HG02885 (cell line): ENCODE results near the gene CXCL12.

Experiments used
- ATAC-seq: cut with Tn5 transposase; IDR thresholded peaks from one replicate; pipeline ENCODE4 v1.9.1; 2021; ENCODE audit warnings: mild to moderate bottlenecking; ENCODE audit not compliant: unreplicated experiment, poor library complexity

Gene CXCL12

DNA sequence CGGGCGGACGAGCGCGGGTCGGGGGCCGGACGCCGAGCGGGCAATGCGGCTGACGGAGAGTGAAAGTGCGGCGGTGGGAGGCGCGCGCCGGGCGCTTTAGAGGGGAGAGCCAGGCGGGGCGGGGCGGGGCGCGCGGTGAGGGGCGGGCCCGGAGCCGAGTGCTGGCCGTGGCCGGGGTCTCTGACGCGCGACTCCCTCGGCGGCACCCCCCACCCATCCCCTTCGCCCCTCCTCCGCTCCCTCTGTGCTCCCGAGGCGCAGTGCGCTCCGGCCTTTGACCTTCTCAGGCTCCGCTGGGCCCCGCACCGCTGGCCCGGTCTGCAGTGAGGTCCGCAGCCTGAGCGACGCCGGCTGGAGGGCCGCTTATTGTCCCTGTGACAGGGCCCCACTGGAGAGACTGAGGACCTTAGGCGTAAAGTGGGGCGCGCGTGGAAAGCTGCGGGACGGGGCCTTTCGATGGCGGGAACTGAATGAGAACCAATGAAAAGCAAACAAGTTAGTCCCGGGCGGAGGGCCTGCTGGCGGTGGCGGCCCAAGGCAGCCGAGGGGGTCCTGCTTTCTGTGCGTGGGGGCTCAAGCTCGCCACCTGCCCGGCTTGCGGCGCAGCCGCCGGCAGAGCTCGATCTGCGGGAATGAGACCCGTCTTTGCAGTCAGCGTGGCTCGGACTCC, at the start of gene CXCL12:
Gene CXCL12, minus strand, starts transcription at position 72 of the 670 bp plus-strand sequence. CDS start 92 bp downstream, outside the sequence.
- ATAC-seq: no peak

DNA sequence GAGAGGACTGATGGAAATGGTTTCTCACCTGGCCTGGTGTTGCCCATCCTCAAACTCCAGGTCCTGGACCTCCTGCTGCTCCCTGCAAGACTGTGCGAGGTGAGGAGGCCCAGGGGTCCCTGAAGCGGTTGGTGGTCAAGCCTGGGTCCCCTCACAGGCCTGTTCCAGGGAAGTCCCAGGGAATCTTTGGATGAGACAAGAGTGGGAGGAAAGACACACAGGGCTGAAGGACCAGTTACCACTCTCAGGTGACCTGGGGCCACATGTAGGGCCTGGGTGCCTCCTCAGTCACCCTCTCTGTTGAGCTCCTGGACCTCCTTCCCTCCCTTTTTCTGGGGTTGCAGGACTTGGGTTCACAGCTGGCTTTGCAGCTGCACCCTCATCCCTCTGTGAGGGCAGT, 42.6 kb upstream of the CXCL12 start:
- no peak for ATAC-seq

DNA sequence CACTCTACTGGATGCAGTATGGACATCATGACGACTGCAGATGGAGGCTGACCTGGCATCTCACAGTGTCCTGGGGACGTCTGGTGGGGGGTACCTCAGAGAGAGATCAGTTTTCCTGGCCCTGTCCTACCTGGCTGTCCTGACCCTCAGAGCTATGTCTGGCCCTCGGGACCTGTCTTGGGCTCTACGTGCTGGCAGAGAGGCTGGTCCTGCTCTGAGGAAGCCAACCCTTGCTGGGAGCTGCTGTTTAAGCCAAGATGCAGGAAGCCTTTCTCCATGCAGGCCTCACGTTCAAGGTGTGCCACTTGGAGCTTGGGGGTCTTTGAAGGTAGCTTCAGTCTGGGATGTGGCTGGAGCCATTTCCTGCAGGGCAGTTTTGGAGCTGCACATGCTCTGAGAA, 42.1 kb upstream of the CXCL12 start:
- no peak for ATAC-seq

DNA sequence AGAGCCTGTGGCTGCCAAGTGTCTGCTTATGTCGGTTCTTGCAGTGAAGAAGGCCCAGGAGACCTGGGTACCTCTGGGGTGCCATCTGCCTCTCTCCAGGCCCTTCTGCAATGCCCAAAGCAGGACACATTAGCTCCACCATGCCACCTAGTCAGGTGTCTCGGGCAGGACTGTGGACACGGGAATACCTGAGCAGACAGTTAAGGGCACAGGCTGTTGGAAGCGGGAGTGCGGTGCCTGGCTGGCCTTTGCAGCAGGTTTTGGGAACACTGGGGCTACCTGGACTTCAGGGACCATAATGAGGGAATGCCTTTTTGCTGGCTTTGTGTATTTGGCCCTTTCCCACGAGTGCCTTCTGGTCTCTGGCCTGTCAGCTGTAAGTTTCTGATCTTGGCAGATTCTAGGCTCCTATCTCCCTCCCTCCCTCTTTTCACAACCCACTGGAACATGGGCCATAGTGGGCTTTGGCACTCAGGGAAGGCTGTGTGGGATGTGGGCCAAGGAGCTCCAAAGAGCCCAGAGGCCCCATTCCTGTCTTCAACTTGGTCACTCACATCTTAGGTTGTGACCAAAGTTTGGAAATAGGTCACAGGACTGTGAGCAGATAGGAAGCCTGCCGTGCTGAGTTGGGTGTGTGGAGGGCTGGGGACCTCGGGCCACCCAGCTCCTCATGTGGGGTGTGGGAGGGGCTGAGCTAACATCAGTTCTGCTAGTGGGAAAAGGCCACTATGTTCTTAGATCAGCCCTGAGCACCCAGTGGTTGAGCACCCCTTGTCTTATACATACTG, 41.5 kb upstream of the CXCL12 start:
- ATAC-seq: no peak

DNA sequence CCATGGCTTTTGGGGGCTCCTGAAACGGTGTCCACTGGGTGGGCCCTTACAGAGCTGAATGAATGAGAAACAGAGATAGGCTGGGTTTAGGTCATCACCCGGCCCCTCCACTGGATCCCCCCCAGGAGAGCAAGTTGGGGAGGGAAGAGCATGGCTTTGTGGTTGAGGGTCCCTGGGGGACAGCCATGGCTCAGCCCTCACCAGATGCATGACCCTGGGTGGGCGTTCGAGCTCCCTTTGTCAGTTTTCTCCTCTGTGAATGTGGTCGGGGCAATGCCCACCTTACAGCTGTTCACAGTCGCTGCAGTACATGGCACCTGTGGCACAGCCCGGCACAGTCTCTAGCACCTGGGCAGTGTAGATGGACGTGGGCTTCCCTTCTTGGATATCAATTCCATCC, 40.6 kb upstream of the CXCL12 start:
- no peak for ATAC-seq

DNA sequence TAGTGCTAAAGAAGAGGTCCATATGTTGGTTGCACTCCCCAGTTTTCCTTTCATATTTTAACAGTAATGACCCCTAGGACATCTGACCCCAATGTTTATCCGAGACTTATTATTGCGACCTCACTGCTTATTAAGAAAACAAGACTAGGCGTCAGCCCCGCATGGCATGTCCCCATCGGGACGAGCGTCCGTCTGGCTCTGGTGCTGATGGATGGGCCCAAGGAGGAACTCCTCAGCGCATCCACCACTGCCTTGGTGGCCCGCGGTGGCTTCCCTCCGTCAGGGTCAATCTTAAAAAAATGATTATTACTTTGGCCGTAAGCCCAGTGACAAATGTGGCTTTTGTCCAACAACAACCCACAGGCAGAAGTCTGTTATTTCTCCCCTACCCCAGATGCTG, 40.1 kb upstream of the CXCL12 start:
- no peak for ATAC-seq

DNA sequence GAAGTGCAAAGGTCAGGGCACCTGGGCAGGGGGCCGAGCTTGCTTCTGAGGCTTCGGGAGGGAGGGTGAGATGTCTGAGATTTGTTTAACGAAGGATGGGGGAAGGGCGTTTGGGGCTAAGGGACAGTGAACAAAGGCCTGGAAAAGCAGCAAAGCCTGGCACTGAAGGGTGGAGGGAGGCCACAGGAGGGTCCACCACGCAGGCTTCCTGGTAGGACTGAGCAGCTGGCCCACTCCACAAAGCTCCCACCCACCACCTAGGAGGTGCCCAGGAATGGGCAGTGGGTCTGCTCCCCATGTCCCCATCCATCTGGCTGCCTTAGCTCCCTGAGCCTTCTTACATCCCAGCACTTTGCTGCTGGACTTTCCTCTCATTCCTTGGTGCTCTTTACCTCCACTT, 39.4 kb upstream of the CXCL12 start:
- ATAC-seq: no peak

DNA sequence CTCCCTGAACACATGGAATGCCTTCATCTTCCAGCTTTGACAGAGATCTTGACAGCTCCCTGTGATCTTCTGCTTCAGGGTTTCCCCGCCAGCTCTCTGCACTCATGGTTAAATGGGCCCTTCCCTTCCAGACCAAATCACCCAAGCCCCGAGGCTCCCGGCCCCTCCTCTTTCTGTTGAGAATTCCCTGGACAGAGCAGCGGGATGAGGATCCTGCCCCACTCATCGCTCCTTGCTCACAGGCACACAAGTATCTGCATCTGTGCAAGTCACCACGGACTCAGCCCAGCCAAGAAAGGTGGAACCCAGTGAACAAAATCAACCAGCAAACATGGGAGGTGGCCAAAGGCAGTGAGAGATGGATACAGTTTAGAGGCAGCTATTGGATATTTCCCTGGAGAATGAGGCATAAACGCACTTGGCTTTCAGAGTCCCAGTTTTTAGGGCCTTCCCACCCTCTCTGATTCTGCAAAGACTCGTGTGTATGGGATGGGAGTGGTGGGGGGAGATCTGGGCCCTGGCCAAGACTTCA, 37.7 kb upstream of the CXCL12 start:
- ATAC-seq: no peak

DNA sequence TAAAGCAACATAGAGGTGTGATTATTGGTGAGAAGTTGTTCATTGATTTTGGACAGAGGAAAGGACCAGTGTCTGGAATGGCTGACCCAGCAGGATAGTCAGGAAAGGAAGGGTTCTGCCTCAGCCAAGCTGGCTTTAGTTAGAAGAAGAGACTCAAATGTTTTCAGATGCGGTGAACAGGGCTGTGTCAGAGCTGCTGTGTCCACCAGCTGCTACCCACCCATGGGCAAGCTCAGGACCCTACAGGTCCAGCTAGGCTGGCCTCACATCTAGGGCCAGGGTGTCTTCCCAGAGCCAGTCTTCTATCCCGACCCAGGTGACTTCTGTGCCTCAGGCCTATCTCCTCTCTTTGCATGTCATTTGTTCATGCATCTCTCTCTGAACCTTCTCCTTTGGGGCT, 37.3 kb upstream of the CXCL12 start:
- ATAC-seq: no peak

DNA sequence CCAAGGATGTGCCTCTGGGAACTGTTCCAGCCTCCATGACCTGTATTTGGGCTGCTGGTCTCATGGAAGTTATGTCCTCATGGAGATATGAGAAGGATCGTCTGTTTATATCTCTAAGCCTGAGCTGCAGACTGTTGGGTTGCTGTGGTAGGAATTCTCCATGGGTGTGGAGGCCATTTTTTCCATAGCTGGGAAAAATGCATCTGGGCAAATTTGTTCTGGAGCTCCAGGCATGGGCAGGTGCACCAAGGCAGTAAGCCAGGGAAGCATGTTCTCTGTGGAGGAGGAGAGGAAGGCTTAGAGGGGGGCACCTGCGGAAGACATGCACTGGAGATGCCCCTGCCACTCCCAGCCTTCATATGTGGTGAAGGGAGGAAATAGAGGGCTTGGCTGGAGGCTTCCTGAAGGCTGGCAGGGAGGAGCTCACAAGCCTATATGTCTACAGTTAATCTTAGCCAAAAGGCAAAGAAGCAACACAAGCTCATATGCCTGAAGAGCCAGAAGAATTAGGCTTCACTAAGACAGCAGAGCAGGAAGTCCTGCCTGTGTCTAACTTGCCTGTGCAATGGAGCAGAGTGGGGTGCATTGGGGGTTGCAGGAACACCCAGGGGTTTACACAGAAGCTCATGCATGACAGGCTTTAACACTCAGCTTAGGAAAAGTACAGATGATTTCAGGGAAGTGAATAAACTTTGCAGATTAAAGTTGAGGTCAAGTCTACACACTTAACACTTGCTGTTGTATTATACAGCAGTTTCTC, 35.1 kb upstream of the CXCL12 start:
- no peak for ATAC-seq

DNA sequence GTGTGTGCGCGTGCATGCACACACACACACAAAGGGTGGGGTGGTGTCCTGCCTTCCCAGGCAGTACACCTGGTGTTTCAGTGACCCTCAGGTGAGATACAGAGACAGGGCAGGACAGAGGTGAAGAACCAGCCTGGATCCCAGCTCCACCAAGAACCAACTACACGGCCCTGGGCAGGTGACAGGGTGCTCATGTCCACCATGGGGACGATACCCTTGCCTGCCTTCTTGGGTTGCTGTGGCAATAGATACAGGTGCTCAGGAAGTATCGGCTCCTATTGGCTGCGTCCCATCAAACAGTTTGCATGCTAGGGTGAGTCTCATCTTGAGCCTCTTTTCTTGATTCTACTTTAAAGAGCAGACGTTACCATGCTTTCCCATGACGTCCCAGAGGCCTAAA, 33.7 kb upstream of the CXCL12 start:
- ATAC-seq: no peak

DNA sequence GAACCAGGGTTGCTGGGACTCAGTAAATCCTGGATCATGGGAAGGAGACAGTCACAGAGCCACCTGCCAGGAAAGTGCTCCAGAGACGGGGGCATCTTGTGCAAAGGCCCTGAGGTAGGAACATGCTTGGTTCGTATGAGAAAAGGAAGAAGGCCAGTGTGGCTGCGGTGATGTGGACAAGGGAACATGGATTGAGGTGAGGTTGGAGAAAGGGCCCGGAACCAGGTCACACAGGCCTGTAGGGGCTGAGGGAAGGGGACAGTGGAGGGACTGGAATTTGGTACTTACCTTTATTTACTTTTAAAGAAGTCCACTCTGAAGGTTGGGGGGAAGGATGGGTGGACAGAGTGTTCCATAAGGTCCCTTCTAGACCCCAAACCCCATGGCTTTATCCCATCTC, 32.9 kb upstream of the CXCL12 start:
- ATAC-seq: no peak

DNA sequence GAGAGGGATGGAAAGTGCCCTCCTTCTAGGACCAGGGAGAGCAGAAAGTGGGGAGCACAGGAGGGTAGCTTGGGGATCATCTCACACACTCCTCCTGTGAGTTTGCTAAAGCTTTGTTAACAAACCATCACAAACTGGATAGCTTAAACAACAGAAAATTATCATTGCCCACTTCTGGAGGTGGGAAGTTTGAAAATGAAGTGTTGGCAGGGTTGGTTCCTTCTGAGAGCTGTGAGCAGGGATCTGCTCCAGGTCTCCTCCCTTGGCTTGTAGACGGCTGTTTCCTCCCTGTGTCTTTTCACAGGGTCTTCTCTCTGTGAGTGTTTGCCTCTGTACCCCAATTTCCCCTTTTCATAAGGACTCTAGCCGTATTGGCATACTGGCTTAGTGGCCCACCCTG, 32.0 kb upstream of the CXCL12 start:
- no peak for ATAC-seq

DNA sequence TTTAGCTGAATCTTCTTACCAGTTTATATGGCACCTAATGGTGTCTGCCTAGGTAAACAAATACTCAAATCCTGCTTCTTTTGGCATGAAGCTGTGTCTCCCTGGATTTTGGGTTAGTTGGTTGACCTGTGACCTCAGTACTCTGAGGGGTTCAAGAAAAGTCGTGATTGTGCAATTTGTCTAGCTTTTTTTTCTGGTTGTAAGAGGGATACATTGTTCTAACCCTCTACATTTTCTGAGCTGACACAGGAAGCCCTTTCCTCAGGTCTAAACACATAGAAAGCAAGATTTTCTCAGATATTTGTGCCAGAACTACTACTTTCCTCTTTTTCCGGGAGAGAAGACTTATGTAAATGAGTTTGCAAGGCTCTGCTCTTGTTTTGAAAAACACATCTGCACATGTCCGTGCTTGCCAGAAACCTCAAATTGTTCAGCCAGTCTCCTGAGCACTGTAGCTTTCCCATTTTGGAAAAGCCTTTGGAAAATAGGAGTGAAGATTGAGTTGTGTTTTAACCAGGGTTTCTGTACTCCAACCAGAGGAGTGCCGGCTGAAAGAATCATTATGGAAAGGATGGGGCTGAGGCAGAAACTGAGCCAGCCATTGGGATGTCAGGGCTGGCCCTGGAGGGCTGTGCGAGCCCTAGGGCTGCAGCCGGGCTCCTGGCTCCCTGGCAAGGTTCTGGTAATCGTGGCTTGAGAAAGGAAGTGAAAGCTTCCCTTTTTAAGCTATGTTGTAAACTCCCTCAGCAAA, 31.3 kb upstream of the CXCL12 start:
- ATAC-seq: no peak

DNA sequence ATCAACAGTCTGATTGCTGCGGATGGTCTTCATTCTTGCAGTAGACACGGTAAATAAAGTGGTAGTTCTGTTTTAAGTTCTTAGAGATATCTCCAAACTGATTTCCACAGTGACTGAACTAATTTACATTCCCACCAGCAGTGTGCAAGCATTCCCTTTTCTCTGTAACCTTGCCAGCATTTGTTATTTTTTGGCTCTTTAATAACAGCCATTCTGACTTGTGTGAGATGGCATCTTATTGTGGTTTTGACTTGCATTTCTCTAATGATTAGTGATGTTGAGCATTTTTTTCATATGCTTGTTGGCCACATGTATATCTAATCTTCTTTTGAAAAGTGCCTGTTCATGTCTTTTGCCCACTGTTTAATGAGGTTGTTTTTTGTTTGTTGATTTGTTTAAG, 30.2 kb upstream of the CXCL12 start:
- ATAC-seq: no peak

DNA sequence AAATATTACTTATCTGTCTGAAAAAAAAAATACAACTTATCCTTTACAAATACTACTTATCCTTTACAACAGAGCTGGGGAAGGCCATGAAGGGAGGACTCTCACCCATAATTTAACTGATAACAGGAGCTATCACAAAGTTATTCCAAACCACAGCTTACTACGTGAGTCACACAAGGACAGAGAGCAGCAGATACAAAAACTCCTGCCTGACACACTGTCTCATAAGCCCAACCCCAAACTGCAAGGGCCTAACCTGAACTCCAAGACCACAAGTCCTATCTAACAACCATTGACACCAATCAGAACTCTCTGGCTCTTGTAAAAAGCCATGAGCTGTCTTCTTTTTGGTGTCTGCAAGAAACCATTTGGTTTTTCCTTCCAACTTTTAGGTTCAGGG, 28.5 kb upstream of the CXCL12 start:
- no peak for ATAC-seq

DNA sequence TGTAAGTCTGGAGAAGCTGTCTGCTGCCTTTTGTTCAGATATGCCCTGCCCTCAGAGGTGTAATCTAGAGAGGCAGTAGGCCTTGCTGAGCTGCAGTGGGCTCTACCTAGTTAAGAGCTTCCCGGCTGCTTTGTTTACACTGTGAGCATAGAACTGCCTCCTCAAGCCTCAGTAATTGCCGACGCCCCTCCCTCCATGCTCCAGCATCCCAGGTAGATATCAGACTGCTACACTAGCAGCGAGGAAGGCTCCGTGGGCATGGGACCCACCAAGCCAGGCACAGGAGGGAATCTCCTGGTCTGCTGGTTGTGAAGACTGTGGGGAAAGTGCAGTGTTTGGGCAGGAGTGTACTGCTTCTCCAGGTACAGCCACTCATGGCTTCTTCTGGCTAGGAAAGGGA, 26.4 kb upstream of the CXCL12 start:
- ATAC-seq: no peak

DNA sequence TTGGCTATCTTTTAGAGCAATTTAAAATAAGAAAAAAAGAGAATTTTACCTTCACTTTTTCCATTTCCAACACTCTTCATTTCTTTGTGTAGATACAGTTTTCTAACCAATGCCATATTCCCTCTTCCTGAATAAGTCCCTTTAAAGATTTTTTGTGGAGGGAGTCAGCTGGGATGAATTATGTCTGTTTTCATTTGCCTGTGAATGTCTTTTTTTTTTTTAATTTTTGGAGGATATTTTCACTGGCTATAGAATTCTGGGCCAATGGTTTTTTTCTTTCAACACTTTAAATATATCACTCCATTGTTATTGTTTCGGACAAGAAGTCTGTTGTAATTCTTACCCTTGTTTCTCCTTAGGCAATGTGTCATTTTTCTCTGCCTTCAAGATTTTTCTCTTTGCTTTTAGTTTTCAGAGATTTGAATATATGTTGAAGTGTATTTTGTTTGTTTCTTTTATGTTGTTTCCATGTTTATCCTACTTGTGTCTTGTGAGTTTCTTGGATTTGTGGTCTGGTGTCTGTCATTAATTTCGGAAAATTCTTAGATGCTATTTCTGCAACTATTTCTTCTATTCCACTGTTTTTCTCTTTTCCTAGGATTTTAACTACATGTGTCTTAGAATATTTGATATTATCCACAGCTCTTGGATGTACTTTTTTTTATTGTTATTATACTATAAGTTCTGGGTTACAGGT, 20.0 kb upstream of the CXCL12 start:
- ATAC-seq: no peak

DNA sequence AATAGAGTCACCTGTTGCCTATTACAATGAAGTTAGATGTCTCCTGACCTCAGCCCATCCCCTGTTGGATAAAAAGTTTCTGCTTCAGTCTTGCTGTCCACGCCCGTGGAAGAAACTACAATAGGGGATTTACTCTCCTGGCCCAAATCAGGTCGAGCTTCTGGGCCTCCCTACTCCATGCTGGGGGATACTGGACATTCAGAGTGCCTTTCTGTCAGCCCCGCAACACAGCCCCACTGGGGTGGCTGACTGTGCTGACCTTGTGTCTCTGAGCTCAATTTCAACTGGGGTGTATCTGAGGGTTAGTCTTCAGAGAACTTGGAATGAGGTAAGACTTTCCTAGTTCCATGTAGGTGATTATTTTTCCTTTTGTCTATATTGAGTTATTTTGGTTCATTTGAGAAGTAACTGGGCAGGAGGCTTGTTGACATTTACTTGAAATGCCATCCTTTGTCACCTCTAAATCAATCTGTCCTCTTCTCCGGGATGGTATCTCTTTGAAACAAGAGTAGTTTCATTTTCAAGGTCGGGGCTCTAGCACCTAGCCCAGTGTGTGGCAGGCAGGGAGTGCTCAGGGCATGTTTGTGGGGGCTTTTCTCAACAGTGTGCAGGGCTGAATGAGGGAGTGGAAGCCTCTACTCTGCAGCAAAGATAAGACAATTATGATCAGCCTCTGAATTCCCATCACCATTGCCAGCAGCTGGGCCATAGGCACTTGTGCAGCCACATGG, 17.7 kb upstream of the CXCL12 start:
- ATAC-seq: no peak
